ENCODE data around the gene ICE2.

- no peak for TF ChIP-seq CTCF (IDR thresholded peaks at IDR 0.05; ENCODE audit: insufficient read depth, low read depth, low read length)
- no peak for TF ChIP-seq EZH2 (IDR thresholded peaks at IDR 0.05; ENCODE audit: insufficient read depth, low read length)
Observed at GRCh38 chr15:60394689-60395097, 84.2 kb downstream of the ICE2 start.

Data from astrocyte (in vitro differentiated cells and primary cell).